GM12878 (cell line): ENCODE results near the gene CLIP2. TPM values are rescaled to one million over a fixed set of nuclear protein-coding genes. Genes with fewer than 3 reads are reported as not detected.
A peak's percentile ranks its signal among the peaks of the same experiment; 100 is the strongest.

Experiments
- ATAC-seq: fragments of 200-7000 bp; cut with Tn5 transposase; 3 replicates; pipeline ENCODE4 v1.9.1; 2020; ENCODE audit warnings: mild to moderate bottlenecking, moderate library complexity
- BruUV-seq: library from RNA; stranded (reverse); fragments of 400-500 nt; replicated peaks from 2 replicates; lab custom pipeline; 2021; lab: Mats Ljungman, UMichigan
- CTCF ChIA-PET: fragments of 300-600 bp; sonication (Branson Sonifier 250); formaldehyde crosslinking; extraction: SDS; loops from one replicate; lab custom pipeline; 2021; ENCODE audit warnings: inconsistent platforms; lab: Yijun Ruan, JAX
- POLR2A ChIA-PET: fragments of 350-600 bp; formaldehyde crosslinking; extraction: SDS; loops from one replicate; lab custom pipeline; 2021; ENCODE audit warnings: inconsistent platforms; lab: Charles Lee
- RAD21 ChIA-PET: fragments of 300-600 bp; sonication (Branson Sonifier 250); formaldehyde crosslinking; loops from one replicate; lab custom pipeline; 2023; ENCODE audit warnings: antibody characterized with exemption; ENCODE audit not compliant: unreplicated experiment; lab: Charles Lee
- SMC1A ChIA-PET: fragments of 300-600 bp; sonication (Branson Sonifier 250); formaldehyde crosslinking; loops from one replicate; lab custom pipeline; 2023; ENCODE audit not compliant: unreplicated experiment, uncharacterized antibody; lab: Charles Lee
- DNase-seq: peaks from one replicate; pipeline ENCODE4 v3.0.0-alpha.2; 2011; ENCODE audit warnings: low read depth, low spot score
- FAIRE-seq: peaks from 3 replicates; lab custom pipeline; 2011; peaks lifted over from hg19 to GRCh38; lab: Jason Lieb, UNC
- H2AFZ ChIP-seq: 2 replicates; pipeline ENCODE4 v1.6.0; 2011; ENCODE audit warnings: low read depth, low read length, control low read depth; ENCODE audit not compliant: control insufficient read depth
- H3K27ac ChIP-seq: 2 replicates; pipeline ENCODE4 v1.5.1; 2011; ENCODE audit warnings: control low read depth; ENCODE audit not compliant: control insufficient read depth, insufficient read depth
- H3K27me3 ChIP-seq, 2 experiments: replicated peaks in 1 of 2; 2 replicates each; pipeline versions ENCODE4 v1.6.0 to v1.6.1; 2011; ENCODE audit warnings: low read length in 1 of 2; ENCODE audit not compliant: control insufficient read depth in 2 of 2, insufficient read depth in 2 of 2
- H3K36me3 ChIP-seq, 2 experiments: 2 replicates each; pipeline ENCODE4 v1.5.1; 2011; ENCODE audit warnings: low read length in 1 of 2; ENCODE audit not compliant: control insufficient read depth in 2 of 2, insufficient read depth in 2 of 2
- H3K4me1 ChIP-seq: 2 replicates; pipeline ENCODE4 v1.6.1; 2011; ENCODE audit warnings: mild to moderate bottlenecking, low read length, moderate library complexity, mixed read lengths; ENCODE audit not compliant: control insufficient read depth, insufficient read depth
- H3K4me2 ChIP-seq: 2 replicates; pipeline ENCODE4 v1.6.0; 2011; ENCODE audit warnings: control low read depth; ENCODE audit not compliant: control insufficient read depth, insufficient read depth
- H3K4me3 ChIP-seq: fragments of 200-600 bp; sonication (generic); 2 replicates; pipeline ENCODE4 v1.5.1; 2016
- H3K79me2 ChIP-seq: 2 replicates; pipeline ENCODE4 v1.6.0; 2011; ENCODE audit warnings: low read length; ENCODE audit not compliant: control insufficient read depth, insufficient read depth
- H3K9ac ChIP-seq: 2 replicates; pipeline ENCODE4 v1.8.0; 2011; ENCODE audit warnings: low read length, control low read depth, mixed read lengths; ENCODE audit not compliant: control insufficient read depth, insufficient read depth
- H3K9me3 ChIP-seq: replicated peaks from 3 replicates; pipeline ENCODE4 v1.5.1; 2011; ENCODE audit warnings: mild to moderate bottlenecking, low read length; ENCODE audit not compliant: control insufficient read depth, insufficient read depth
- H4K20me1 ChIP-seq: 2 replicates; pipeline ENCODE4 v1.6.0; 2011; ENCODE audit not compliant: control insufficient read depth, insufficient read depth
- BCL3 ChIP-seq: IDR thresholded peaks from 2 replicates; pipeline ENCODE4 v1.6.1; 2011; ENCODE audit warnings: borderline replicate concordance, low read depth, mild to moderate bottlenecking, moderate library complexity, low read length; ENCODE audit not compliant: insufficient read depth, poor library complexity, severe bottlenecking
- CHD2 ChIP-seq: IDR thresholded peaks from 2 replicates; pipeline ENCODE4 v1.6.1; 2011; ENCODE audit warnings: low read depth, low read length, improper control_type of control experiment, borderline replicate concordance
- EP300 ChIP-seq, 2 experiments: fragments of 150-350 bp in 1 of 2; IDR thresholded peaks; 2 replicates each; pipeline ENCODE4 v1.6.1; 2011 to 2012; ENCODE audit warnings: low read depth in 2 of 2, low read length in 2 of 2, borderline replicate concordance in 1 of 2, improper control_type of control experiment in 1 of 2, inconsistent platforms in 1 of 2; ENCODE audit not compliant: control insufficient read depth in 1 of 2
- IKZF1 ChIP-seq: fragments of 450-650 bp; conservative IDR thresholded peaks from 2 replicates; pipeline ENCODE4 v1.6.1; 2017; ENCODE audit warnings: antibody characterized with exemption, mild to moderate bottlenecking
- JUNB ChIP-seq: IDR thresholded peaks from 2 replicates; pipeline ENCODE4 v1.6.1; 2016; ENCODE audit warnings: antibody characterized with exemption, mild to moderate bottlenecking
- JUND ChIP-seq: IDR thresholded peaks from 2 replicates; pipeline ENCODE4 v1.6.1; 2012; ENCODE audit warnings: low read depth, mild to moderate bottlenecking, low read length, improper control_type of control experiment, moderate library complexity
- PAX5 ChIP-seq: IDR thresholded peaks from 2 replicates; pipeline ENCODE4 v1.6.1; 2011; ENCODE audit warnings: low read depth, low read length, borderline replicate concordance
- POLR2AphosphoS5 ChIP-seq: IDR thresholded peaks from 2 replicates; pipeline ENCODE4 v1.6.1; 2011; ENCODE audit warnings: mild to moderate bottlenecking, low read length, inconsistent platforms
- RAD21 ChIP-seq: IDR thresholded peaks from 2 replicates; pipeline ENCODE4 v1.6.1; 2011; ENCODE audit warnings: mild to moderate bottlenecking, low read depth, low read length, moderate library complexity; ENCODE audit not compliant: insufficient read depth
- RBBP5 ChIP-seq: fragments of 200-600 bp; sonication (generic); conservative IDR thresholded peaks from 2 replicates; pipeline ENCODE4 v1.6.1; 2016
- SMARCA5 ChIP-seq: fragments of 450-650 bp; IDR thresholded peaks from 2 replicates; pipeline ENCODE4 v1.6.1; 2017; ENCODE audit warnings: mild to moderate bottlenecking
- TBL1XR1 ChIP-seq: IDR thresholded peaks from 2 replicates; pipeline ENCODE4 v1.6.1; 2012; ENCODE audit warnings: low read depth, low read length, improper control_type of control experiment
- WGBS: methylation state at CpG from one replicate; pipeline ENCODE4 v1.1.6; 2016; ENCODE audit warnings: low lambda C conversion rate; ENCODE audit not compliant: insufficient replicate concordance, insufficient coverage; ENCODE audit errors: missing lambda C conversion rate; 5-methylcytosine and 5-hydroxymethylcytosine counted together
- in situ Hi-C: fragments of 300-500 bp; cut with MboI; formaldehyde crosslinking; loops from 9 replicates; pipeline ENCODE4 v1.14.3; 2018; ENCODE audit warnings: mixed read lengths
- intact Hi-C: fragments of 100-400 bp; cut with micrococcal nuclease; formaldehyde crosslinking; loops from one replicate; pipeline ENCODE4 v1.14.2; 2022; ENCODE audit not compliant: unreplicated experiment
- polyA plus RNA-seq, 11 experiments: library from polyadenylated mRNA; depleted of rRNA in 4 of 11; unstranded in 6 of 11; stranded (reverse) in 5 of 11; fragments of >200 nt; fragmentation: Nextera tagmentation in 4 of 11; fragmentation: Illumina TruSeq in 1 of 11; extraction: Ambion mirVana in 4 of 11; extraction: Trizol in 1 of 11; gene quantifications; 1 replicate in 1 of 11; 2 replicates in 10 of 11; pipeline versions ENCODE4 v1.2.1 to v1.2.3, GENCODE V29; 2011 to 2016; ENCODE audit warnings: inconsistent platforms in 2 of 11, missing spikeins in 2 of 11, low read depth in 1 of 11
- total RNA-seq, 4 experiments: library from RNA; depleted of rRNA in 3 of 4; stranded (reverse); fragments of >200 nt in 3 of 4; fragmentation: Illumina TruSeq in 1 of 4; extraction: Trizol in 1 of 4; gene quantifications; 2 replicates each; pipeline versions ENCODE4 v1.2.1 to v1.2.3, GENCODE V29; 2013 to 2021

Gene CLIP2
- total and polyA plus RNA-seq, 10 of the 15 experiments (the other 5 are each of a cell fraction or from before 2014, with no cell fraction given): 0.26 to 56.3 (median 21.0) TPM

- Histone ChIP-seq H3K9me3 (no peaks in the 10 kb centered on the region), H3K79me2 (no peaks in the 10 kb centered on the region; the same call in none of the 2 replicates), H3K4me2 (peak overlapping the region; percentile 86), H3K27me3 (no peaks in the 10 kb centered on the region), H3K27ac (peak overlapping the region; percentile 3), H3K4me3 (no peak overlapping the region; the same call in 1 of the 2 replicates), H2AFZ (no peak overlapping the region), H3K36me3 (peaks cover 38 to 40% of the 10 kb centered on the region in 2 experiments), H3K9ac (no peak overlapping the region), H4K20me1 (no peaks in the 10 kb centered on the region), H3K4me1 (peaks cover 7% of the 10 kb centered on the region)
- ChIA-PET RAD21 (interaction anchor here (0.6 to 1.9 kb wide), 10 partner anchors 11 to 160 kb away, joined by 3 to 10 read pairs (median 4); partner anchors contain the start of gene LAT2), POLR2A (interaction anchor here (0.8 to 1.8 kb wide), 8 partner anchors 11 to 168 kb away, joined by 3 to 7 read pairs (median 4); partner anchors contain the start of genes CLIP2 and RFC2), SMC1A (interaction anchor here (1.0 to 2.4 kb wide), 6 partner anchors 10 to 49 kb away, joined by 3 to 9 read pairs (median 4); no protein-coding TSS in a partner anchor), CTCF (interaction anchor here (1.1 to 2.6 kb wide), 6 partner anchors 22 to 159 kb away, joined by 3 to 15 read pairs (median 5); no protein-coding TSS in a partner anchor)
- BruUV-seq: no TSS peak
- intact Hi-C loops (no loop called here), in situ Hi-C loops (no loop called here)
- TF ChIP-seq POLR2AphosphoS5: no peak
- TF ChIP-seq RAD21: no peak
- TF ChIP-seq BCL3: no peak
- TF ChIP-seq TBL1XR1: no peak
- no peak for TF ChIP-seq JUNB
- TF ChIP-seq JUND: no peak
- no peak for TF ChIP-seq RBBP5
- no peak for TF ChIP-seq EP300 (IDR thresholded peaks at IDR 0.05; ENCODE audit: borderline replicate concordance in 1 of 2, control insufficient read depth in 1 of 2, low read depth in 2 of 2, low read length in 2 of 2)
- 0 out of 2 replicates have a peak, but pooled peaks have one; percentile 0 for TF ChIP-seq CHD2
- no peak for TF ChIP-seq SMARCA5
- 0 out of 2 replicates have a peak, but pooled peaks have one; percentile 3 for TF ChIP-seq PAX5
- no peak for TF ChIP-seq IKZF1
- ATAC-seq (peak; percentile 56), FAIRE-seq (no peak), DNase-seq (no peak)
- 46% methylated on average over 6 of the region's 6 CpGs for WGBS
Measured at GRCh38 chr7:74242122-74242443, 47.1 kb upstream of the CLIP2 start.
